ENCODE measurements around the gene YPEL2. TPM values are rescaled to one million over a fixed set of nuclear protein-coding genes. Genes with fewer than 3 reads are reported as not detected.

The YPEL2 gene
- polyA plus RNA-seq, 2 of the 4 experiments (the other 2 are of a cell fraction): 5.4 to 8.2 TPM

GRCh38 chr17:59374612-59375011, 43.2 kb downstream of the YPEL2 start:
- Histone ChIP-seq H3K9me3 (no peaks in the 10 kb centered on the region), H3K4me2 (no peak overlapping the region), H3K4me1 (peaks cover 9% of the 10 kb centered on the region; the same call in 1 of the 3 replicates), H3K27ac (no peak overlapping the region), H3K4me3 (no peak overlapping the region)
- DNase-seq (ENCODE audit: low read depth in 1 of 2, low spot score in 1 of 2) (no peak), FAIRE-seq (no peak), ATAC-seq (no peak)
- no peak for TF ChIP-seq NPAS2 (CRISPR knock-in tag; IDR thresholded peaks at IDR 0.05; ENCODE audit: borderline replicate concordance)
- TF ChIP-seq ZC3H11A (IDR thresholded peaks at IDR 0.05): no peak
- TF ChIP-seq HOXB5 (CRISPR knock-in tag; IDR thresholded peaks at IDR 0.05): no peak
- no peak for TF ChIP-seq HOXB13 (CRISPR knock-in tag; IDR thresholded peaks at IDR 0.05; ENCODE audit: low read depth)
- no peak for TF ChIP-seq JUNB (IDR thresholded peaks at IDR 0.05)
- TF ChIP-seq POLR2AphosphoS2 (conservative IDR thresholded peaks at IDR 0.05; ENCODE audit: low read length): no peak
- TF ChIP-seq ZSCAN20 (CRISPR knock-in tag; IDR thresholded peaks at IDR 0.05): no peak
- TF ChIP-seq JUN (IDR thresholded peaks at IDR 0.05): no peak
- no peak for TF ChIP-seq ELK1 (IDR thresholded peaks at IDR 0.05; ENCODE audit: low read depth, low read length)
- TF ChIP-seq ZNF302 (CRISPR knock-in tag; IDR thresholded peaks at IDR 0.05): no peak
- ChIA-PET POLR2A (no interaction called here), CTCF (interaction anchor here (1.9 kb wide), 1 partner anchor 64 kb away, joined by 4 read pairs; no protein-coding TSS in a partner anchor)
- WGBS (ENCODE audit: missing lambda C conversion rate): 88% methylated on average over 4 of the region's 4 CpGs

GRCh38 chr17:59375857-59376256, 44.4 kb downstream of the YPEL2 start:
- H3K4me1 ChIP-seq: peaks cover 9% of the 10 kb centered on the region; the same call in 1 of the 3 replicates
- no peak overlapping the region for H3K4me2 ChIP-seq
- ChIA-PET POLR2A (no interaction called here), CTCF (interaction anchor here (0.6 to 1.9 kb wide), 3 partner anchors 13 to 65 kb away, joined by 3 to 4 read pairs (median 3); no protein-coding TSS in a partner anchor)
- no peak for FAIRE-seq
- DNase-seq (ENCODE audit: low read depth in 1 of 2, low spot score in 1 of 2): no peak
- H3K27ac ChIP-seq: no peak overlapping the region
- ATAC-seq: no peak
- H3K9me3 ChIP-seq: no peaks in the 10 kb centered on the region
- H3K4me3 ChIP-seq: no peak overlapping the region
- TF ChIP-seq SMC3 (IDR thresholded peaks at IDR 0.05): no peak
- TF ChIP-seq ZNF302 (CRISPR knock-in tag; IDR thresholded peaks at IDR 0.05): no peak
- no peak for TF ChIP-seq RCOR1 (IDR thresholded peaks at IDR 0.05; ENCODE audit: low read depth, low read length)
- TF ChIP-seq MAX (IDR thresholded peaks at IDR 0.05): no peak
- TF ChIP-seq KDM5A (IDR thresholded peaks at IDR 0.05): no peak
- no peak for TF ChIP-seq ATOH8 (CRISPR knock-in tag; IDR thresholded peaks at IDR 0.05; ENCODE audit: low read depth)
- TF ChIP-seq BCL3 (IDR thresholded peaks at IDR 0.05): no peak
- TF ChIP-seq FOSL2 (IDR thresholded peaks at IDR 0.05): no peak
- no peak for TF ChIP-seq FOSL2 (CRISPR knock-in tag; IDR thresholded peaks at IDR 0.05)
- TF ChIP-seq ESRRA (IDR thresholded peaks at IDR 0.05; ENCODE audit: borderline replicate concordance, low read length): no peak
- no peak for TF ChIP-seq RFX5 (IDR thresholded peaks at IDR 0.05)
- no peak for TF ChIP-seq HOXB13 (CRISPR knock-in tag; IDR thresholded peaks at IDR 0.05; ENCODE audit: low read depth)
- TF ChIP-seq HOXA7 (CRISPR knock-in tag; IDR thresholded peaks at IDR 0.05): no peak
- TF ChIP-seq EHMT2 (IDR thresholded peaks at IDR 0.05; ENCODE audit: low read depth): no peak
- no peak for TF ChIP-seq ZSCAN20 (CRISPR knock-in tag; IDR thresholded peaks at IDR 0.05)
- TF ChIP-seq MYC (IDR thresholded peaks at IDR 0.05; ENCODE audit: borderline replicate concordance, low read length): no peak
- no peak for TF ChIP-seq CBX2 (IDR thresholded peaks at IDR 0.05; ENCODE audit: borderline replicate concordance, low read depth)
- TF ChIP-seq PBX3 (IDR thresholded peaks at IDR 0.05): no peak
- TF ChIP-seq CBX8 (IDR thresholded peaks at IDR 0.05): no peak

Measured in A549 (cell line).